ENCODE measurements around the gene ABCG5.

ABCG5 gene

DNA sequence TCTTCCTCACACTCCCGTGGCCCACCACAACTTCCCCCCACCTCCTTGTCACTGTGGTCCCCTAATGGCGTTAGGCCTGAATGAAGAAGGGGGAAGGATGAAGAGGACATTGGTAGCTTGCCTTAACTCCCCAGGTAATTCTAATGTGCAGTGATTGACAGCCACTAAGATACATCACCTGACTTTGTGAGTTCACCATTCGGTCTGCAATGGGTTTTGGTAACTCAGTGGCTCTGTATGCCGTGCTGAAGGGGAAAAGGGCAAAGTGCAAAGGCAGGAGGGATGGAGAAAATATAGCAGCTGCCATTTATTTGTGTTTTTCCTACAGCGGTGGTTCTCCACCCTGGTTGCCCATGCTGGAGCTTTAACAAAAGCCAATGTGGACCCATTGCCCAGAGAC, 42.3 kb upstream of the ABCG5 start:
- H3K27me3 ChIP-seq (ENCODE audit: control insufficient read depth, insufficient read depth, low read length) = no peaks in the 10 kb centered on the region
- TF ChIP-seq, protein P1, sequence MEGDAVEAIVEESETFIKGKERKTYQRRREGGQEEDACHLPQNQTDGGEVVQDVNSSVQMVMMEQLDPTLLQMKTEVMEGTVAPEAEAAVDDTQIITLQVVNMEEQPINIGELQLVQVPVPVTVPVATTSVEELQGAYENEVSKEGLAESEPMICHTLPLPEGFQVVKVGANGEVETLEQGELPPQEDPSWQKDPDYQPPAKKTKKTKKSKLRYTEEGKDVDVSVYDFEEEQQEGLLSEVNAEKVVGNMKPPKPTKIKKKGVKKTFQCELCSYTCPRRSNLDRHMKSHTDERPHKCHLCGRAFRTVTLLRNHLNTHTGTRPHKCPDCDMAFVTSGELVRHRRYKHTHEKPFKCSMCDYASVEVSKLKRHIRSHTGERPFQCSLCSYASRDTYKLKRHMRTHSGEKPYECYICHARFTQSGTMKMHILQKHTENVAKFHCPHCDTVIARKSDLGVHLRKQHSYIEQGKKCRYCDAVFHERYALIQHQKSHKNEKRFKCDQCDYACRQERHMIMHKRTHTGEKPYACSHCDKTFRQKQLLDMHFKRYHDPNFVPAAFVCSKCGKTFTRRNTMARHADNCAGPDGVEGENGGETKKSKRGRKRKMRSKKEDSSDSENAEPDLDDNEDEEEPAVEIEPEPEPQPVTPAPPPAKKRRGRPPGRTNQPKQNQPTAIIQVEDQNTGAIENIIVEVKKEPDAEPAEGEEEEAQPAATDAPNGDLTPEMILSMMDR (IDR thresholded peaks at IDR 0.05) = no peak
- no peak overlapping the region for H3K9ac ChIP-seq
- no peaks in the 10 kb centered on the region for H3K36me3 ChIP-seq (ENCODE audit: control insufficient read depth, insufficient read depth, low read length)
- no peak overlapping the region for H3K4me3 ChIP-seq (ENCODE audit: low read depth, low read length)
- no peak overlapping the region for H2AFZ ChIP-seq
- no peak overlapping the region for H3K27ac ChIP-seq
- H3K4me1 ChIP-seq = peaks cover 9% of the 10 kb centered on the region
- no peak overlapping the region for H3K4me2 ChIP-seq (ENCODE audit: low read length)
- H3K9me3 ChIP-seq (ENCODE audit: control insufficient read depth, low read length) = no peaks in the 10 kb centered on the region
- no peaks in the 10 kb centered on the region for H3K79me2 ChIP-seq

DNA sequence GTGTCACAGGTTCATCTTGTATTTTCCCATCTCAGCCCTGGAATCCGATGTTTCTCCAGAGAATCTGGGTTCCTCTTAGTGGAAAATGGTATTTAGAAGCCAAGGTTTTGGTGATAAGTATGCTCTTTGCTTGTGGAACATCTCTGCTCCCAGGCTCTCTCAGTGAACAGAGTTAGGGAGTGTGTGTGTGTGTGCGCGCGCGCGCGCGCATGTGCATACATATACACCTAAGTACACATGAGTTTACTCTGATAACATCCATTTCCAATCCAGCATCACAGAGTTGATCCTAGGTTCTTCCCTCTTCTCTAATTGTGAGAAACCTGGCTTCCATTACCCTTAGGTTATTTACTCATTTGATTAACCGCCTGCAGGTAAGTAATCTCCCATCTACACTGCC, 41.8 kb upstream of the ABCG5 start:
- no peak overlapping the region for H3K27ac ChIP-seq
- no peaks in the 10 kb centered on the region for H3K79me2 ChIP-seq
- TF ChIP-seq, protein P1 (IDR thresholded peaks at IDR 0.05) = no peak
- H3K4me3 ChIP-seq (ENCODE audit: low read depth, low read length) = no peak overlapping the region
- H3K36me3 ChIP-seq (ENCODE audit: control insufficient read depth, insufficient read depth, low read length) = no peaks in the 10 kb centered on the region
- no peak overlapping the region for H3K4me2 ChIP-seq (ENCODE audit: low read length)
- H3K9ac ChIP-seq = no peak overlapping the region
- H3K9me3 ChIP-seq (ENCODE audit: control insufficient read depth, low read length) = no peaks in the 10 kb centered on the region
- H3K27me3 ChIP-seq (ENCODE audit: control insufficient read depth, insufficient read depth, low read length) = no peaks in the 10 kb centered on the region
- no peak overlapping the region for H2AFZ ChIP-seq
- peaks cover 9% of the 10 kb centered on the region for H3K4me1 ChIP-seq

DNA sequence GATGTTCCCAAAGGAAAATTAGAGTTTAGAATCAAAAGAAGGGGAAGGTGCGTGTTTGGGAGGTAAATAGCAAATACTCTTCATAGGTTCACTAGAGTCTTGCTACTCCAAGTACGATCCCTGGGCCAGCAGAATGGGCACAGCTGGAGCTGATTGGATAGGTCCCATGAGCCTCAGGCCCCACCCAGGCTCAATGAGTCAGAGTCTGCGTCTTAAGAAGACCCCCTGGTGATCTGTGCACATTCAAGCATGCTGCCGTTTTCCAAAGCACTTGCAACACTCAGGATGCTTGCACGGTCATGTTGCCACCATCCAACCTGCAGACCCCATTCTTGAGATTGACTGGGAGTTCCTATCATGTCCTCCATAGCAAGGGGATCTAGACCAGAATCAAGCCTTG, 40.6 kb upstream of the ABCG5 start:
- H3K36me3 ChIP-seq (ENCODE audit: control insufficient read depth, insufficient read depth, low read length) = no peaks in the 10 kb centered on the region
- H3K4me3 ChIP-seq (ENCODE audit: low read depth, low read length) = no peak overlapping the region
- no peaks in the 10 kb centered on the region for H3K27me3 ChIP-seq (ENCODE audit: control insufficient read depth, insufficient read depth, low read length)
- no peak overlapping the region for H3K9ac ChIP-seq
- H3K9me3 ChIP-seq (ENCODE audit: control insufficient read depth, low read length) = no peaks in the 10 kb centered on the region
- H3K27ac ChIP-seq = no peak overlapping the region
- no peak overlapping the region for H2AFZ ChIP-seq
- peaks cover 9% of the 10 kb centered on the region for H3K4me1 ChIP-seq
- TF ChIP-seq, protein P1 (IDR thresholded peaks at IDR 0.05) = no peak
- no peak overlapping the region for H3K4me2 ChIP-seq (ENCODE audit: low read length)
- H3K79me2 ChIP-seq = no peaks in the 10 kb centered on the region

DNA sequence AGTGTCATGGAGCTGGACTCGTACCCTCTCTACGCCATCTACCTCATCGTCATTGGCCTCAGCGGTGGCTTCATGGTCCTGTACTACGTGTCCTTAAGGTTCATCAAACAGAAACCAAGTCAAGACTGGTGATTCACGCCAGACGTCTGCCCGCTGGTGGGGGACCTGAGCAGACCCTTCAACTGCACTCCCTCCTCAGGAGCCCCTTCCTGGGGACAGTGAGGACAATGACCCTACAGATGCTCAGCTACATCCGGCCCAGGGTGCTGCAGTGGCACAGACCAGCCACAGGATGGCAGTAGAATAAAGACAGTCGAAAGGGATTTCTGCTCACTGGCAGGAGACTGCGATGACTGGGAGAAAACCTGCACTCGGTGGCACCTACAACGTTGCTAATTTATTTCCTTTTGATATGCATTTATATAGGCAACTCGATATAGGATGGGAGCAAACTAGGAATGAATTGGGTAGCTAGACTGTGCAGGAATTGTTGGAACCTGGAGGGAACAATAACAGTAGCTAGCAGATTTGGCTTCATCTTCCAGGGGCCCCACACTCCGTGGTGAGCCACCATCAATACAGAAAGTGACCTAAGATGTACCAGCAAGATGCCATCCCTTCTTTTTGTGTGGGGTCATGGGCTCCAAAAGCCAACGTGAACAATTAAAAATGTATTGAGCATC, 39.3 kb upstream of the ABCG5 start:
- Histone ChIP-seq H3K27ac (no peak overlapping the region), H2AFZ (peak overlapping the region; percentile 39), H3K9me3 (ENCODE audit: control insufficient read depth, low read length) (no peaks in the 10 kb centered on the region), H3K36me3 (ENCODE audit: control insufficient read depth, insufficient read depth, low read length) (no peaks in the 10 kb centered on the region), H3K9ac (no peak overlapping the region), H3K27me3 (ENCODE audit: control insufficient read depth, insufficient read depth, low read length) (no peaks in the 10 kb centered on the region), H3K79me2 (no peaks in the 10 kb centered on the region), H3K4me3 (ENCODE audit: low read depth, low read length) (no peak overlapping the region), H3K4me2 (ENCODE audit: low read length) (no peak overlapping the region), H3K4me1 (peaks cover 9% of the 10 kb centered on the region)
- TF ChIP-seq, protein P1 (IDR thresholded peaks at IDR 0.05) = peak; percentile 94

Data from parathyroid adenoma (tissue), 2 donors.